ENCODE measurements around the gene UROC1.

GRCh38 chr3:126448893-126449180 is 68.7 kb downstream of the UROC1 start:
- TF ChIP-seq EP300 (IDR thresholded peaks at IDR 0.05; ENCODE audit: borderline replicate concordance) (no peak), RAD21 (IDR thresholded peaks at IDR 0.05; ENCODE audit: low read depth) (no peak)

Data from Ishikawa (cell line).